H1 (cell line): ENCODE data around the gene WNT9B. TPM values are rescaled to one million over a fixed set of nuclear protein-coding genes. Genes with fewer than 3 reads are reported as not detected.

Experiments
- CTCF ChIA-PET: fragments of 300-600 bp; sonication (Branson Sonifier 250); formaldehyde crosslinking; loops from one replicate; lab custom pipeline; 2021; ENCODE audit not compliant: partially characterized antibody; lab: Charles Lee
- POLR2A ChIA-PET: fragments of 300-600 bp; sonication (Branson Sonifier 250); formaldehyde crosslinking; loops from one replicate; lab custom pipeline; 2021; ENCODE audit warnings: inconsistent platforms; ENCODE audit not compliant: partially characterized antibody; lab: Charles Lee
- DNase-seq, 2 experiments: peaks; one replicate each; pipeline versions ENCODE4 v3.0.0 to v3.0.0-alpha.2; 2010 to 2022; ENCODE audit warnings: low spot score in 2 of 2, low read depth in 1 of 2, mixed read lengths in 1 of 2
- FAIRE-seq: peaks from 2 replicates; lab custom pipeline; 2011; peaks lifted over from hg19 to GRCh38; lab: Jason Lieb, UNC
- H2AFZ ChIP-seq: 2 replicates; pipeline ENCODE4 v1.8.1; 2012; ENCODE audit warnings: low read length, inconsistent platforms
- H2AK5ac ChIP-seq: 2 replicates; pipeline ENCODE4 v1.6.1; 2013; ENCODE audit warnings: low read depth, low read length
- H2BK120ac ChIP-seq: replicated peaks from 2 replicates; pipeline ENCODE3; 2013; ENCODE audit warnings: low read depth, low read length, inconsistent platforms
- H2BK12ac ChIP-seq: 2 replicates; pipeline ENCODE4 v1.6.1; 2013; ENCODE audit warnings: low read depth, low read length
- H2BK15ac ChIP-seq: 2 replicates; pipeline ENCODE4 v1.6.1; 2013; ENCODE audit warnings: low read length
- H2BK20ac ChIP-seq: 2 replicates; pipeline ENCODE4 v1.6.1; 2013; ENCODE audit warnings: low read length
- H2BK5ac ChIP-seq: 2 replicates; pipeline ENCODE4 v1.6.1; 2013; ENCODE audit warnings: low read depth, low read length
- H3K14ac ChIP-seq: 2 replicates; pipeline ENCODE4 v1.6.1; 2013; ENCODE audit warnings: inconsistent platforms; ENCODE audit not compliant: insufficient read length
- H3K18ac ChIP-seq: 2 replicates; pipeline ENCODE4 v1.6.1; 2013; ENCODE audit warnings: low read length; ENCODE audit errors: extremely low read depth
- H3K23ac ChIP-seq: 2 replicates; pipeline ENCODE4 v1.6.1; 2013; ENCODE audit warnings: inconsistent platforms; ENCODE audit not compliant: insufficient read length
- H3K23me2 ChIP-seq: 2 replicates; pipeline ENCODE4 v1.6.1; 2013; ENCODE audit warnings: low read depth, low read length
- H3K27ac ChIP-seq: 2 replicates; pipeline ENCODE4 v1.6.1; 2011; ENCODE audit warnings: low read depth, low read length, inconsistent platforms
- H3K27me3 ChIP-seq, 4 experiments: replicated peaks in 1 of 4; 1 replicate in 1 of 4; 2 replicates in 3 of 4; pipeline versions ENCODE4 v1.6.1 to v1.8.1; 2011 to 2013; ENCODE audit warnings: low read length in 3 of 4, mild to moderate bottlenecking in 3 of 4, inconsistent platforms in 2 of 4, mixed read lengths in 2 of 4, moderate library complexity in 1 of 4; ENCODE audit not compliant: control insufficient read depth in 3 of 4, insufficient read depth in 3 of 4; ENCODE audit errors: extremely low read depth in 1 of 4
- H3K36me3 ChIP-seq, 4 experiments: 2 replicates each; pipeline versions ENCODE4 v1.6.1 to v1.8.1; 2011 to 2013; ENCODE audit warnings: mild to moderate bottlenecking in 4 of 4, low read length in 3 of 4, moderate library complexity in 2 of 4, control low read depth in 1 of 4, inconsistent platforms in 1 of 4; ENCODE audit not compliant: insufficient read depth in 4 of 4, control insufficient read depth in 2 of 4
- H3K4ac ChIP-seq: replicated peaks from 2 replicates; pipeline ENCODE3; 2013; ENCODE audit warnings: low read length, low read depth, mixed read lengths, inconsistent platforms; ENCODE audit not compliant: insufficient read length
- H3K4me1 ChIP-seq, 4 experiments: replicated peaks in 1 of 4; 1 replicate in 1 of 4; 2 replicates in 3 of 4; pipeline versions ENCODE4 v1.6.1 to v1.8.1; 2011 to 2013; ENCODE audit warnings: low read length in 3 of 4, inconsistent platforms in 2 of 4, mixed read lengths in 1 of 4; ENCODE audit not compliant: insufficient read depth in 4 of 4, control insufficient read depth in 3 of 4
- H3K4me2 ChIP-seq, 2 experiments: 2 replicates each; pipeline versions ENCODE4 v1.6.1 to v1.8.1; 2011 to 2013; ENCODE audit warnings: low read depth in 2 of 2, low read length in 2 of 2, control low read depth in 1 of 2, inconsistent platforms in 1 of 2, mild to moderate bottlenecking in 1 of 2; ENCODE audit not compliant: insufficient read depth in 1 of 2
- H3K4me3 ChIP-seq, 4 experiments: fragments of 200-600, 300-600 bp in 1 of 4; sonication (generic), shearing (Covaris generic), sonication (Bioruptor Twin) in 1 of 4; 2 replicates each; pipeline versions ENCODE4 v1.5.1 to v1.8.1; 2011 to 2016; ENCODE audit warnings: low read length in 4 of 4, low read depth in 3 of 4, control low read depth in 2 of 4, inconsistent platforms in 2 of 4, mild to moderate bottlenecking in 2 of 4, mixed read lengths in 1 of 4, moderate library complexity in 1 of 4; ENCODE audit not compliant: insufficient read depth in 2 of 4; ENCODE audit errors: extremely low read depth in 1 of 4
- H3K56ac ChIP-seq: replicated peaks from 2 replicates; pipeline ENCODE3; 2013; ENCODE audit warnings: low read depth, mild to moderate bottlenecking, mixed read lengths, low read length, inconsistent platforms; ENCODE audit not compliant: insufficient read length
- H3K79me1 ChIP-seq: 2 replicates; pipeline ENCODE4 v1.6.1; 2013; ENCODE audit warnings: low read depth, low read length, control low read depth
- H3K79me2 ChIP-seq, 2 experiments: 2 replicates each; pipeline versions ENCODE4 v1.6.1 to v1.8.1; 2012 to 2013; ENCODE audit warnings: low read length in 2 of 2, mild to moderate bottlenecking in 2 of 2, inconsistent platforms in 1 of 2; ENCODE audit not compliant: insufficient read depth in 2 of 2, control insufficient read depth in 1 of 2
- H3K9ac ChIP-seq, 4 experiments: replicated peaks in 1 of 4; 1 replicate in 1 of 4; 2 replicates in 3 of 4; pipeline versions ENCODE4 v1.6.1 to v1.8.1; 2011 to 2013; ENCODE audit warnings: low read depth in 3 of 4, low read length in 3 of 4, control low read depth in 2 of 4, mild to moderate bottlenecking in 2 of 4, moderate library complexity in 2 of 4, inconsistent platforms in 1 of 4; ENCODE audit errors: extremely low read depth in 1 of 4
- H3K9me3 ChIP-seq, 2 experiments: 2 replicates each; pipeline versions ENCODE4 v1.6.1 to v1.8.1; 2012 to 2013; ENCODE audit warnings: mild to moderate bottlenecking in 2 of 2, moderate library complexity in 2 of 2, control low read depth in 1 of 2, inconsistent platforms in 1 of 2, low read depth in 1 of 2, low read length in 1 of 2, mixed read lengths in 1 of 2; ENCODE audit not compliant: insufficient read depth in 2 of 2
- H4K20me1 ChIP-seq, 2 experiments: replicated peaks in 1 of 2; 2 replicates each; pipeline versions ENCODE3 to v1.8.1; 2011 to 2013; ENCODE audit warnings: inconsistent platforms in 2 of 2, low read length in 2 of 2, mild to moderate bottlenecking in 1 of 2; ENCODE audit not compliant: insufficient read depth in 2 of 2, control insufficient read depth in 1 of 2
- H4K5ac ChIP-seq: 2 replicates; pipeline ENCODE4 v1.6.1; 2013; ENCODE audit warnings: low read length, low read depth, mixed read lengths, inconsistent platforms; ENCODE audit not compliant: insufficient read length
- H4K8ac ChIP-seq: 2 replicates; pipeline ENCODE4 v1.8.0; 2013; ENCODE audit warnings: mild to moderate bottlenecking, moderate library complexity, low read length, inconsistent platforms; ENCODE audit not compliant: insufficient read depth; ENCODE audit errors: extremely low read depth
- H4K91ac ChIP-seq: replicated peaks from 2 replicates; pipeline ENCODE3; 2013; ENCODE audit warnings: low read length, mixed read lengths, inconsistent platforms; ENCODE audit not compliant: insufficient read length
- KDM1A ChIP-seq: fragments of 200-600, 300-600 bp; sonication (generic); IDR thresholded peaks from 2 replicates; pipeline ENCODE4 v1.7.1; 2016; ENCODE audit warnings: mild to moderate bottlenecking, low read length, borderline replicate concordance
- MAFK ChIP-seq: IDR thresholded peaks from 2 replicates; pipeline ENCODE4 v1.6.1; 2012; ENCODE audit warnings: low read depth, mild to moderate bottlenecking, improper control_type of control experiment, low read length
- PHF8 ChIP-seq: fragments of 200-600 bp; sonication (generic); conservative IDR thresholded peaks from 2 replicates; pipeline ENCODE4 v1.7.1; 2012; ENCODE audit warnings: low read depth, mild to moderate bottlenecking, inconsistent platforms, low read length, moderate library complexity
- RBBP5 ChIP-seq: IDR thresholded peaks from 2 replicates; pipeline ENCODE4 v1.7.1; 2012; ENCODE audit warnings: low read depth, mild to moderate bottlenecking, inconsistent platforms, low read length, moderate library complexity, borderline replicate concordance
- RFX5 ChIP-seq: IDR thresholded peaks from 2 replicates; pipeline ENCODE4 v1.6.1; 2011; ENCODE audit warnings: low read depth, low read length, improper control_type of control experiment, borderline replicate concordance
- SP2 ChIP-seq: IDR thresholded peaks from 2 replicates; pipeline ENCODE4 v1.6.1; 2012; ENCODE audit warnings: mild to moderate bottlenecking, low read length, inconsistent platforms
- WGBS, 2 experiments: shearing (Covaris generic) in 1 of 2; methylation state at CpG; one replicate each; pipeline versions ENCODE4 v1.1.6 to v1.1.7; 2013 to 2015; ENCODE audit warnings: low lambda C conversion rate in 2 of 2, mixed read lengths in 2 of 2, inconsistent platforms in 1 of 2, low coverage in 1 of 2, missing lambda C conversion rate in 1 of 2; ENCODE audit not compliant: insufficient replicate concordance in 2 of 2, insufficient coverage in 1 of 2, insufficient read length in 1 of 2; ENCODE audit errors: extremely low coverage in 1 of 2, missing lambda C conversion rate in 1 of 2; 5-methylcytosine and 5-hydroxymethylcytosine counted together
- polyA plus RNA-seq, 7 experiments: library from polyadenylated mRNA; depleted of rRNA in 3 of 7; stranded (reverse) in 5 of 7; unstranded in 2 of 7; fragments of >200 nt in 5 of 7; fragments of 200-250 nt in 2 of 7; gene quantifications; 1 replicate in 5 of 7; 2 replicates in 1 of 7; 4 replicates in 1 of 7; pipeline versions ENCODE4 v1.2.1 to v1.2.3, GENCODE V29; 2011 to 2013; ENCODE audit warnings: missing spikeins in 2 of 7, mixed read lengths in 2 of 7
- total RNA-seq: library from RNA; stranded (reverse); fragmentation: NEBNext Ultra II Directional; extraction: Animal tissue kit (Norgen Biotek cat#: 25700); gene quantifications from 2 replicates; pipeline ENCODE4 v1.2.1, GENCODE V29; 2021

The WNT9B gene
- total and polyA plus RNA-seq, 2 of the 8 experiments (the other 6 are each of a cell fraction or from before 2014, with no cell fraction given): 0.21 TPM; not detected in 1

GRCh38 chr17:46903762-46904672, 52.6 kb downstream of the WNT9B start:
- Histone ChIP-seq H4K91ac (no peak overlapping the region), H3K4ac (no peak overlapping the region), H3K4me3 (no peak overlapping the region), H3K36me3 (no peaks in the 10 kb centered on the region), H4K8ac (no peak overlapping the region), H2BK5ac (no peak overlapping the region), H3K18ac (no peak overlapping the region), H2BK120ac (no peak overlapping the region), H3K9ac (no peak overlapping the region), H3K4me1 (peaks cover 0 to 5% (median 2%) of the 10 kb centered on the region in 4 experiments; a peak in 4 of 7 replicates), H2BK12ac (no peak overlapping the region), H3K23me2 (peaks cover 11% of the 10 kb centered on the region; the same call in 1 of the 2 replicates), H2BK20ac (no peak overlapping the region; the same call in 1 of the 2 replicates), H4K5ac (no peak overlapping the region), H2AFZ (no peak overlapping the region), H3K79me1 (no peaks in the 10 kb centered on the region), H3K14ac (no peak overlapping the region), H3K27me3 (no peaks in the 10 kb centered on the region), H3K79me2 (no peaks in the 10 kb centered on the region), H3K27ac (no peak overlapping the region), H2AK5ac (no peak overlapping the region), H3K23ac (no peak overlapping the region), H3K9me3 (no peaks in the 10 kb centered on the region), H3K4me2 (no peak overlapping the region), H4K20me1 (no peaks in the 10 kb centered on the region), H3K56ac (peak overlapping the region; percentile 54), H2BK15ac (no peak overlapping the region)
- WGBS, 2 experiments: 91% methylated on average over 3 of the region's 4 CpGs; no CpG with 5 or more reads in 1 of the 2 experiments
- no peak for TF ChIP-seq PHF8
- no peak for TF ChIP-seq MAFK
- TF ChIP-seq SP2: no peak
- TF ChIP-seq KDM1A: no peak
- TF ChIP-seq RFX5: no peak
- no peak for TF ChIP-seq RBBP5
- CTCF ChIA-PET: interaction anchor here (1.2 to 2.2 kb wide), 2 partner anchors 9 to 21 kb away, joined by 4 to 10 read pairs; no protein-coding TSS in a partner anchor
- FAIRE-seq (no peak), DNase-seq (no peak)
- POLR2A ChIA-PET: no interaction called here
